HG03060 (cell line): ENCODE measurements around the gene TKTL2.
"Not testable (repeated sequence)": the region's sequence is repeated elsewhere in the genome, so short reads cannot be mapped to it uniquely, and the experiment has no call there.

ENCODE experiments used
- ATAC-seq: cut with Tn5 transposase; IDR thresholded peaks from one replicate; pipeline ENCODE4 v1.9.1; 2021; ENCODE audit warnings: low read depth, moderate number of reproducible peaks; ENCODE audit not compliant: unreplicated experiment

TKTL2 gene

GRCh38 chr4:163448540-163449203 is 24.9 kb downstream of the TKTL2 start:
- ATAC-seq: no peak

- no peak for ATAC-seq
Observed at GRCh38 chr4:163447481-163447880, 26.1 kb downstream of the TKTL2 start.

DNA sequence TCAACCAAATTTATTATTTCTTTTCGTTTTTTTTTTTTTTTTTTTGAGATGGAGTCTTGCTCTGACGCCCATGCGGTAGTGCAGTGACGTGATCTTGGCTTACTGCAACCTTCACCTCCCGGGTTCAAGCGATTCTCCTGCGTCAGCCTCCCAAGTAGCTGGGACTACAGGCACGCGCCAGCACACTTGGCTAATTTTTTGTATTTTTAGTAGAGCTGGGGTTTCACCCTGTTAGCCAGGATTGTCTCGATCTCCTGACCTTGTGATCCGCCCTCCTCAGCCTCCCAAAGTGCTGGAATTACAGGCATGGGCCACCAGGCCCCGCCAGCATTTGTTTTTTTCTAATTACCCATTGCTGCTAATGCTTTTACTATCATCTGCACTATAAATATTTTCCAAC is 26.5 kb downstream of the TKTL2 start:
- not testable (repeated sequence) for ATAC-seq

- no peak for ATAC-seq
Observed at GRCh38 chr4:163440040-163440439, 33.5 kb downstream of the TKTL2 start.
